NCI-H82 (cell line): ENCODE results near the gene BEST4.
"Not testable (repeated sequence)": the region's sequence is repeated elsewhere in the genome, so short reads cannot be mapped to it uniquely, and the experiment has no call there.

Source experiments
- DNase-seq: peaks from one replicate; lab custom pipeline; 2025; lab: John Stamatoyannopoulos, UW

Gene BEST4

DNA sequence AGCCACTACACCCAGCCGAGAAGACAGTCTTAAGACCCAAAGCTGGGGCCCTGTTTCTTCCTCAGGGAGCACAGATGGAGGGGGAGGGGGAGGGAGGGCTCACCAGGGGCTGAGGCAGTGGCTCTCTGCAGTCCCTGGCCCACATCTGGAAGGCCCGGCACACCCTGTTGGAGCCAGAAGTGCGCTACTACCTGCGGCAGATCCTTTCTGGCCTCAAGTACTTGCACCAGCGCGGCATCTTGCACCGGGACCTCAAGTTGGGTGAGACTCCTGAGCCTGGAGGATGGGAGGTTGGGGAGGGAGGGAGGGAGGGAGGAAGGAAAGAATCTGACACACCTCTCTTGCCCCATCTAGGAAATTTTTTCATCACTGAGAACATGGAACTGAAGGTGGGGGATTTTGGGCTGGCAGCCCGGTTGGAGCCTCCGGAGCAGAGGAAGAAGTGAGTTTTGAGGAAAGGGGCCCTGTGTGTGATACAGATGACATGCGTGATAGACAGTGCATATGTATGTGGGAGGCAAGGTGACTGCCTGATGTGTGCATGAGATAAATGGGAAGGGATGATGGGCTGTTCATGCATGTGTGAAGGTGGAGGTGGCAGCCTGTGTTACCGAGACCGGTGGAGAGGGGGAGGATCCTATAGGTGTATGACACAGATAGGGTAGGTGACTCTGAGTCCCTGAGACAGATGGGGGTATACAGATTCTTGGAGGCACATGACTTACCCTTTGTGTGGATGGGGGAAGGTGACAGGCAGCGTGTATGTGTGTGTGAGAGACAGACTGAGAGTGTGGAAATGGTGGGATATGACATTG, 13.7 kb upstream of the BEST4 start:
- DNase-seq = peak; percentile 79

GRCh38 chr1:44799770-44800584, 12.0 kb upstream of the BEST4 start, which contains the start of gene PLK3:
TSS of gene PLK3 (plus strand) at chr1:44800377. CDS start at chr1:44800464, 87 bp downstream.
- peak; percentile 100 for DNase-seq

DNA sequence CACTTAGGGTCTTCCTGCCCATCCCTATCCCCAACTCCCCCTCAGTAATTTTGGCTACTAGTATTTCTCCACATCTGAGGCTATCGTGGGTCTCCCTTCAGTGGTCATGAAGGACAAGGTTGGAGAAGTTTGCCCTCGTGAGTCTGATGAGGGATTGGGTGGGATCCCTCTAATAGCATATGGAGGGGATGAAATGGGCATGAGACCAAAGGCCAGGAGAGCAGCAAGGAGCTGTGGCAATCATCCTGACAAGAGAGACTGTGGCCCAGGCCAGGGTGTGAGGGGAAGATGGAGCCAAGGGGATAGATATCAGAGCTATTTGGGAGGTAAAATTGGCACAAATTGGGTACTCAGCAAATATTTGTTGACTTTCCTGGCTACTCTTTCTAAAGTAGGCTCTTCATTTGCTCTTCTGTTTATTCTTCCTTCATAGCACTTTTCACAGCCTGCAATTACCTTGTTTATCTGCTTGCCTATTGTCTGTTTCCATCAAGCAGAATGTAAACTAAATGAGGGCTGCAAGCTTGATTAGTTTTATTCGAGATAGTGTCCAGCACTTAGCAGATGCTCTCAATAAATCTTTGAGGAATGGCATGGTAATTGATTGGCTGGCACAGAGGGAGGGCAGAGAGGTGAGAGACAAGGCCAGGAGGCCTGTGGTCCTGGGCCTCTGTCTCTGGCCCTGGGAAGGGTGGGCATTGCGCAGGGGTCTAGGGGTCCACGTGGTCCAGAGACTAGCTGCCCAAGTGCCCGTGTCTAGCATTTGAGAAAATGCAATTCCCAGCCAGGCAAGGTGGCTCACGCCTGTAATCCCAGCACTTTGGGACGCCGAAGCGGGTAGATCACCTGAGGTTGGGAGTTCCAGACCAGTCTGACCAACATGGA, 10.8 kb upstream of the BEST4 start:
- DNase-seq = no peak

GRCh38 chr1:44797886-44798285, 9.9 kb upstream of the BEST4 start:
- not testable (repeated sequence) for DNase-seq

DNA sequence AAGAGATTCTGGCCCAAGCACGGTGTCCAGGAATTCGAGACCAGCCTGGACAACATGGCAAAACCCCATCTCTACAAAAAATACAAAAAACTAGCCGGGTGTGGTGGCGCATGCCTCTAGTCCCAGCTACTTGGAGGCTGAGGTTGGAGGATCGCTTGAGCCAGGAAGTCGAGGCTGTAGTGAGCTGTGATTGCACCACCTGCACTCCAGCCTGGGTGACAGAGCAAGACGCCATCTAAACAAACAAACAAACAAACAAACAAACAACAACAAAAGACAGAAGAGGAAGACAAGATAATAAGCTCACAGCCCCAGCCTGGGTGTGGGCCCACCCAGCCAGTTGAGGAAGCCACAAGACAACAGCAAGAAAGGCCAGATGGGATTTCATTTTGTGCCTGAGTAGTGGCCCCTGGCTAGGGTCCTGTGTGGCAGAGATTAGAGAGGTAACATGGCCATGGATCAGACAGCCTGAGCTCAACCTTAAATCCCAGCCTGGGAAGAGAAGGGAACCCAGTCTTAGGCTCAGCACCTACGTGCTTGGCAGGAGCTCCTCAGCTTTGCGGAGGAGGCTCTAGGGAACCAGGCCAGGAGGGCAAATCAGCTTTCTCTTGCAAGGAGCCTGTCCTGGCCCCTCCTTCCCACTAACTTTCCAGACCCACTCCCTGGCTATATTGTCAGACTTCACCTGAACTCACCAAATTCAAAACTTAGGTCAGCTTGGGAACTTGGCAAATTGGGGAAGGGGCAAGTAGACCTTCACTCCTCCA, 4.9 kb upstream of the BEST4 start:
- peak; percentile 52 for DNase-seq

DNA sequence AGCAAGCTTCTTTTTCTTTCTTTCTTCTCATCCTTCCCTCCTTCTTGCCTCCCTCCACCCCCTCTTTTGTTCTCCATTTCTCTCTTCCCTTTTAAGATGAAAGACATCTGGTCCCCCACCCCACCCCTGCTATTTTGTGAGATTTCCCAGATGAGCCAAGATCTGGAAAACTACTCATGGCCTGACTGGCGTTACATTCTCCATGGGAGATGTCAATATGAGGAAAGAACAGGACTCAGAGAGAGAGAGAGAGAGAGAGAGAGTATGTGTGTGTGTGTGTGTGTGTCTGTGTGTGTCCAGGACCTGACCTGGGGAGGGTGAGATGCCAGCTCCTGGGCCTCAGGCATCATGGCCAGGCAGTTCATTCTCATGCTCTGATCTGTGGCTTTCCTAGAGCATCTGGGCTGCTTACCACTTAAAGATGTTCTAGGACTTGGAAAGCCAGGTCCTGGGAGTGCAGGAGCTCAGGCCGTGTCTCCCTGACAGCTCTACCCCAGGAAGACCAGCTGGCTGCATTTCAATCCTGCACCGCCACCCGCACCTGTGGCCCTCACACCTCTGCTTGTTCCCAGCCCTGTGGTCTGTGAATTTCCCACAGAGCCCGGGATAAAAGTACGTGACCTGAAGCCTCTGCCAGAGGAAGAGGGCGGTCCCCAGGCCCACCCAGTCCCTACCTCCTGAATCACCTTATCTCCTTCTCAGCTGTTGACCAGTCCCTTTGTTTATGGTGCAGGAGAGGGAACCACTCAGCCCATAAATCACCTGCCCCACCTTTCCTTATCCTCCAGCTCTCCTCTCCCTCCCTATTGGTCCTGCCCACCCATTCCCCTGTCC, 3.2 kb upstream of the BEST4 start:
- DNase-seq = no peak

GRCh38 chr1:44787506-44787905, 464 bp downstream of the BEST4 start:
- DNase-seq = no peak

- no peak for DNase-seq
These were observed 1.0 kb downstream of the BEST4 start for GRCh38 chr1:44786841-44787426.

- DNase-seq = peak; percentile 61
These were observed 1.7 kb downstream of the BEST4 start for GRCh38 chr1:44786138-44786840.

DNA sequence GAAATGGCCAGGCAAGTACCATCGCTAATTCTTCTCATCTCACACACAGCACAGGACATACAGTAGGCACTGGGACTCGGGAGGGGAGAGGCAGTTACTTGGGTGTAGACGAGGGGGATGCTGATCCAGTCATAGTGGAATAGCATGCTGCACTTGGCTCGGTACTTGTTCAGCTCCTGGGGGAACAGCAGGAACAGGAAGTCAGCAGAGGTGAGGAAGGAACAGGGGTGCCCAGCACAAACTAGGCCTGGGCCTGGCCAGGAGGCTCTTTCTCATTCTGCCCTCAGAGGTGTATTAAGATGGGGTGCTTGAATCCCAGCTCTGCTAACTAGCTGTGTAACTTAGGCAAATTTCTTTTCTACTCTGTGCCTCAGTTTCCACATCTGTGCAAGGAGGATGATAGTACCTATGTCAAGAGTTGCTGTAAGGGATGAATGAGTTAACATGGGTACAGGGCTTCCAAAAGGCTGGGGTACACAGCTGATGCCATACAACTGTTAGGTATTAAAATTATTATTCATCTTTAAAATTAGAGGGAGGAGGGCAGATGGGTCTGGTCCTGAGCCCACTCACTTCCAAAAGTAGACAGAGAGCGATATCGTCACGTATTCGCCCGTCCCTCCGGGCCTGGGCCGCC, 2.4 kb downstream of the BEST4 start:
- no peak for DNase-seq

GRCh38 chr1:44785029-44785380, 3.0 kb downstream of the BEST4 start:
- DNase-seq = no peak

GRCh38 chr1:44784094-44785028, 3.6 kb downstream of the BEST4 start:
- no peak for DNase-seq

GRCh38 chr1:44783697-44784093, 4.3 kb downstream of the BEST4 start:
- no peak for DNase-seq

- DNase-seq = peak; percentile 58
These were observed 7.3 kb downstream of the BEST4 start for GRCh38 chr1:44780583-44781121.

- DNase-seq = no peak
These were observed 9.0 kb downstream of the BEST4 start for GRCh38 chr1:44778705-44779576.

DNA sequence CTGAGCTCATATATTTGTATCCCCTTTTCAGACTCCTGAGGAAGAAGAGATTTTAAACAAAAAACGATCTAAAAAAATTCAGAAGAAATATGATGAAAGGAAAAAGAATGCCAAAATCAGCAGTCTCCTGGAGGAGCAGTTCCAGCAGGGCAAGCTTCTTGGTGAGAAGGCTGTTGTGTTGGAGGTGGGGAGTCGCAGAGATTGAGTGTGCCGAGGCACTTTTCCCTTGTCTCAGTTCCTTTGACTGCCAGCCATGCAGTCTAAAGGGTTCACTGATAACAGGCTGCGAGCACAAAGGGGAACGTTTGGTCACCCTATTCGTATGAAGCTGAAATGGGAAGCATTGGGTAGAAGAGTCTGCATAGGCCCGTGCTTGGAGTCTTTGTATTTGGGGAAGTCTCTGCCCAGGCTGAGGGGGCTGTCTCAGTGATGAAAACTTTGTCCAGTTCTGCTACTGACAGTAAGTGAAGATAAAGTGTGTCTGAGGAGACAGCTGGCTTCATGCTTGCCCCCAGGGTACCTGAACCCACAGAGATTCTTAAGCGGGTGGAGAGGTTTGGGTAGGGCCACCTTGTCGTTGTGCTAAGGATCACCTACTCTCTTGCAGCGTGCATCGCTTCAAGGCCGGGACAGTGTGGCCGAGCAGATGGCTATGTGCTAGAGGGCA, 9.9 kb downstream of the BEST4 start:
- no peak for DNase-seq
